ENCODE data around the gene ZNF687. TPM values are rescaled to one million over a fixed set of nuclear protein-coding genes. Genes with fewer than 3 reads are reported as not detected.

ZNF687 gene
- total and polyA plus RNA-seq, 5 donors, result 8.6 to 15.0 (median 13.1) TPM

DNA sequence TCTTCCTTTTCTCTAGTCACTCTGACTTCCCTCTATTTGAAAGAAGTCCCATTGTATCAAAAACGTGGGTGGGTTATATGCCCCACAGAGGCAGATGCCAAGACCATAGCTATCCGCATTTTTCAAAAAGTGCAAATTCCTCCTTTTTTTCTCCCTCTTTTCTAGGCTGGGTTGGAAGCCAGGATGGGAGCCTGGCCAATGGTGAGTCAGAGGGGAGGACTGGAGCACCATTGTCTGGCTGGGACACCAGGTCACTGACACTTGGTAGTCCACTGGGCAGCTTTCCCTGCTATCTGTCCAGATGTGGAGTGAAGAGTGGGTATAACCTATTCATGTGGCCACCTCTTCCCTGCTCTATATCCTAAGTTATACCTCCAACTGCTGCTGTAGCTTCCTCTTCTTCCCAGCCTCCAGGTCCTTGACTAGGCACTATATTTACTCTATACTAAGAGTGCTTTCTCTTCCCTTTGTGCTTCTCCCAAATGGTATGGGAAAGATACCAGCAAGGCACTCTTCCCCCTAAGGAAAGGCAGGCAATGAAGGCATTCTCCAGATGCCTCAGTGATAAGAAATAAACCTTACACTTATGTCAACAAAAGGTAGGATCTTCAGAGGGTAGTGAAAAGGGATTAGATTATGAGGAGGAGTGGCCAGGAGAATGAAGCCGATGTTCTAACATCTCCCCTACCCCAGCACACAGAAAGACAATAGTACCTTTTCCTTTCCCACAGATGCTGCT, 32.2 kb downstream of the ZNF687 start:
- H3K4me3 ChIP-seq (ENCODE audit: low read length), result no peak overlapping the region
- H3K9me3 ChIP-seq (ENCODE audit: control insufficient read depth, low read length), result no peaks in the 10 kb centered on the region
- WGBS, result 45% methylated on average over 3 of the region's 3 CpGs
- intact Hi-C loops (cut with DNase I), result no loop called here
- peak; percentile 89 to 95 (median 92) for DNase-seq
- ATAC-seq, result peak; percentile 71 to 81
- H3K27ac ChIP-seq (ENCODE audit: low read length), result peak overlapping the region; percentile 55
- no peaks in the 10 kb centered on the region for H3K27me3 ChIP-seq (ENCODE audit: control insufficient read depth, insufficient read depth)
- peaks cover 31% of the 10 kb centered on the region for H3K4me1 ChIP-seq (ENCODE audit: control insufficient read depth, insufficient read depth, low read length)

GRCh38 chr1:151315565-151316235, 33.6 kb downstream of the ZNF687 start:
- Histone ChIP-seq H3K4me1 (ENCODE audit: control insufficient read depth, insufficient read depth, low read length) (peaks cover 28% of the 10 kb centered on the region), H3K27ac (ENCODE audit: low read length) (no peak overlapping the region)

GRCh38 chr1:151318975-151319374, 36.9 kb downstream of the ZNF687 start:
- H3K27me3 ChIP-seq (ENCODE audit: control insufficient read depth, insufficient read depth), result no peaks in the 10 kb centered on the region
- no peaks in the 10 kb centered on the region for H3K9me3 ChIP-seq (ENCODE audit: control insufficient read depth, low read length)
- DNase-seq, result no peak
- intact Hi-C loops (cut with DNase I), result no loop called here
- H3K27ac ChIP-seq (ENCODE audit: low read length), result no peak overlapping the region
- no peak overlapping the region for H3K4me3 ChIP-seq (ENCODE audit: low read length)
- no peak for ATAC-seq
- H3K4me1 ChIP-seq (ENCODE audit: control insufficient read depth, insufficient read depth, low read length), result peaks cover 6% of the 10 kb centered on the region
- 73% methylated on average over 3 of the region's 3 CpGs for WGBS

More at GRCh38 chr1:151315565-151316235, 33.6 kb downstream of the ZNF687 start:
- ATAC-seq (no peak), DNase-seq (no peak)
- WGBS, result 78% methylated on average over 17 of the region's 17 CpGs
- Histone ChIP-seq H3K27me3 (ENCODE audit: control insufficient read depth, insufficient read depth) (no peaks in the 10 kb centered on the region), H3K9me3 (ENCODE audit: control insufficient read depth, low read length) (no peaks in the 10 kb centered on the region), H3K4me3 (ENCODE audit: low read length) (no peak overlapping the region)
- intact Hi-C loops (cut with DNase I), result no loop called here

DNA sequence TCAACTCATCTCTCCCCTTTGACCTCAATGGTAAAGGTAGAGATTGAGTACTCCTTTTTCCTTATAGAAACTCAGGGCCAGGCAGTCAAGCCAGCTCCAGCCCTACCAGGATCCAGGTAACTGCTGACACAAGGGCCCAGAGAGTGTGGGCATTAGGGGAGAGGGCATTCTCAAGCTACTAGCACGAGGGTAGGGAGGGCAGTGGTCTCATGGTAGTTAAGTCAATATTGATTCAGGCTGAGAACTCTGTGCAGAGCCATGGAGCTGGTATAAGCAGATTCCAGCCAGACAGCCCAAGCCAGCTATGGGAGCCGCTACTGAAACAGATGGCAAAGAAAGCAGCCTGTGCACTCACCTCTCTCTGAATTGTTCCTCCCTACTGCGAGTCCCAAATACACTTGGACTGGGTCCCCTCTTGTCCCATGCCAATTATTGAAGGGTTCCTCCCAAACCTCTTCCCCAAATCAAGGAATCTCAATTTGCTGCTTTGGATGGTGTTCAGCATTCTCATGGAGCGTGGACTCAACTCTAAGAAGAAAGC, 42.4 kb downstream of the ZNF687 start:
- WGBS, result 89% methylated on average over 4 of the region's 4 CpGs
- intact Hi-C loops (cut with DNase I), result no loop called here
- Histone ChIP-seq H3K9me3 (ENCODE audit: control insufficient read depth, low read length) (no peaks in the 10 kb centered on the region), H3K27ac (ENCODE audit: low read length) (no peak overlapping the region), H3K4me1 (ENCODE audit: control insufficient read depth, insufficient read depth, low read length) (peaks cover 2% of the 10 kb centered on the region), H3K27me3 (ENCODE audit: control insufficient read depth, insufficient read depth) (no peaks in the 10 kb centered on the region), H3K4me3 (ENCODE audit: low read length) (no peak overlapping the region)
- no peak for DNase-seq
- no peak for ATAC-seq

DNA sequence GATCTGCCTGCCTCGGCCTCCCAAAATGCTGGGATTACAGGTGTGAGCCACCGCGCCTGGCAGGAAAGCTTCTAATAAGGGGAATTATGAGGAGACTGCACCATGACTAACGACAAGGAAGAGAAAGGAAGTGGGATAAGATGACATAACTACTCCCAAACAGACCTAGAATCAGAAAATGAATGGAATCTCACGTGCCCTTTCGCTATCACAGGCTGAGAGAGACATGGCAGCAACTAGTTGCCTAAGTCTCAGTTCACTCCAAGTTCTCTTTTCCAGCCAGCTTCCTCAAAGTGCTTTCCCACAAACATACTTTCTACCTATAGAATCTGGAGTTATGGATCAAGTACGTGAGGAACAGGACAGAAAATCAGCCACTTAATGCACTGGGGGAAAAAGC, 43.1 kb downstream of the ZNF687 start:
- peaks cover 2% of the 10 kb centered on the region for H3K4me1 ChIP-seq (ENCODE audit: control insufficient read depth, insufficient read depth, low read length)
- intact Hi-C loops (cut with DNase I), result no loop called here

GRCh38 chr1:151325646-151326429, 43.7 kb downstream of the ZNF687 start:
- DNase-seq (no peak), ATAC-seq (no peak)
- Histone ChIP-seq H3K4me3 (ENCODE audit: low read length) (peak overlapping the region; percentile 98), H3K27me3 (ENCODE audit: control insufficient read depth, insufficient read depth) (no peaks in the 10 kb centered on the region), H3K9me3 (ENCODE audit: control insufficient read depth, low read length) (no peaks in the 10 kb centered on the region), H3K27ac (ENCODE audit: low read length) (peak overlapping the region; percentile 86), H3K4me1 (ENCODE audit: control insufficient read depth, insufficient read depth, low read length) (peaks cover 2% of the 10 kb centered on the region)
- WGBS, result 26% methylated on average over 5 of the region's 5 CpGs
- intact Hi-C loops (cut with DNase I), result no loop called here

More for the DNA sequence above, 43.1 kb downstream of the ZNF687 start:
- ATAC-seq, result no peak
- H3K27ac ChIP-seq (ENCODE audit: low read length), result no peak overlapping the region
- H3K4me3 ChIP-seq (ENCODE audit: low read length), result no peak overlapping the region
- 71% methylated on average over 7 of the region's 7 CpGs for WGBS
- H3K27me3 ChIP-seq (ENCODE audit: control insufficient read depth, insufficient read depth), result no peaks in the 10 kb centered on the region
- no peak for DNase-seq
- no peaks in the 10 kb centered on the region for H3K9me3 ChIP-seq (ENCODE audit: control insufficient read depth, low read length)

- DNase-seq (peak in 2 of 3 donors; percentile 49 to 79), ATAC-seq (peak; percentile 73 to 82)
- peaks cover 2% of the 10 kb centered on the region for H3K4me1 ChIP-seq (ENCODE audit: control insufficient read depth, insufficient read depth, low read length)
- H3K27me3 ChIP-seq (ENCODE audit: control insufficient read depth, insufficient read depth), result no peaks in the 10 kb centered on the region
- H3K9me3 ChIP-seq (ENCODE audit: control insufficient read depth, low read length), result no peaks in the 10 kb centered on the region
- H3K27ac ChIP-seq (ENCODE audit: low read length), result peak overlapping the region; percentile 86
- peak overlapping the region; percentile 98 for H3K4me3 ChIP-seq (ENCODE audit: low read length)
- intact Hi-C loops (cut with DNase I), result no loop called here
- 1% methylated on average over 12 of the region's 12 CpGs for WGBS
These were observed 44.6 kb downstream of the ZNF687 start for GRCh38 chr1:151326619-151327222.

- DNase-seq, result peak; percentile 89 to 94 (median 91)
- no peaks in the 10 kb centered on the region for H3K27me3 ChIP-seq (ENCODE audit: control insufficient read depth, insufficient read depth)
- H3K27ac ChIP-seq (ENCODE audit: low read length), result peak within 1 kb of the TSS; percentile 86
- peak within 1 kb of the TSS; percentile 98 for H3K4me3 ChIP-seq (ENCODE audit: low read length)
- H3K4me1 ChIP-seq (ENCODE audit: control insufficient read depth, insufficient read depth, low read length), result peaks cover 2% of the 10 kb centered on the region
- under 1% methylated on average over 40 of the region's 40 CpGs for WGBS
- ATAC-seq, result peak; percentile 97 to 98
- intact Hi-C loops (cut with DNase I), result no loop called here
- no peaks in the 10 kb centered on the region for H3K9me3 ChIP-seq (ENCODE audit: control insufficient read depth, low read length)
These were observed 45.3 kb downstream of the ZNF687 start, which contains the start of gene PI4KB for GRCh38 chr1:151327223-151327902. PI4KB (minus strand) TSS chr1:151327416; CDS start chr1:151316481, 10,935 bp downstream.

DNA sequence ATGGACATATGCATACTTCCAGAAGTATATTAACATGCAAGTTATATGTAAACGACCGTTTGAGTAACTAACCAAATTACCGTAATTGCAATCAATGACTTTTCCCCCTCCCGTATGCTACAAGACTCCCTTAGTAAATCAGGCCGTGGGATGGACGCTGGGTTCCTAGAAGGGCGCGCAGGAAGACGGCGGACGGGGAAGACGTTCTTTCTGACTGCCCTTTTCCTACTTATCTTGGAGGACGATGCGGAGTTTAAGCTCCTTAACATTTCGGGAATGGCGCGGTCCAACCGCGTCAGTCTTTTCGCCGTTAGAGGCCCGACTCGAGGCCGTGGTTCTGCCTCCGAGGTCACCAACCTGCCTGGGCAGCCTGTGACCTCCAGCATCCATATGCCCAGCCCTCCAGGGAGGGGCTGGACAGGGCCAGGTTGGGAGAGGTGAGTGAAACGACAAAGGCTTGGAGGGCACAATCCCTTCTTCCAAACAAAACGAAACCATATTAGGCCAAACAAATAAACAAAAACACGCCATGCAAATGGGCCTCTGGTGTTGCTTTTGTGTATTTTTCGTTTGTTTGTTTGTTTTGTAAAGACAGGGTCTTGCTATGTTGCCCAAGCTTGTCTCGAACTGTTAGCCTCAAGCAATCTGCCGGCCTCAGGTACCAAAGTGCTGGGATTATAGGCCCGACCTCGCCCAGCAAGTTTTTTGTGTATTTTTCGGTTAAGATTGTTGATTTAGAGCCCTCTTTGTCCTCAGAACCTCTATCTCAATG, 46.0 kb downstream of the ZNF687 start:
- intact Hi-C loops (cut with DNase I), result no loop called here
- Histone ChIP-seq H3K9me3 (ENCODE audit: control insufficient read depth, low read length) (no peaks in the 10 kb centered on the region), H3K4me3 (ENCODE audit: low read length) (peak overlapping the region; percentile 98), H3K4me1 (ENCODE audit: control insufficient read depth, insufficient read depth, low read length) (peaks cover 2% of the 10 kb centered on the region), H3K27me3 (ENCODE audit: control insufficient read depth, insufficient read depth) (no peaks in the 10 kb centered on the region), H3K27ac (ENCODE audit: low read length) (peak overlapping the region; percentile 86)
- DNase-seq (peak in 2 of 3 donors; percentile 59 to 65), ATAC-seq (peak; percentile 26 to 34)
- 20% methylated on average over 34 of the region's 34 CpGs for WGBS

Data from right cardiac atrium (tissue), 5 donors.